ENCODE results near the gene PHF13. TPM values are rescaled to one million over a fixed set of nuclear protein-coding genes. Genes with fewer than 3 reads are reported as not detected.
A peak's percentile ranks its signal among the peaks of the same experiment; 100 is the strongest.

PHF13 gene
- total and polyA plus RNA-seq, 9 of the 15 experiments (the other 6 are each of a cell fraction or from before 2014, with no cell fraction given): 1.8 to 36.1 (median 11.7) TPM

DNA sequence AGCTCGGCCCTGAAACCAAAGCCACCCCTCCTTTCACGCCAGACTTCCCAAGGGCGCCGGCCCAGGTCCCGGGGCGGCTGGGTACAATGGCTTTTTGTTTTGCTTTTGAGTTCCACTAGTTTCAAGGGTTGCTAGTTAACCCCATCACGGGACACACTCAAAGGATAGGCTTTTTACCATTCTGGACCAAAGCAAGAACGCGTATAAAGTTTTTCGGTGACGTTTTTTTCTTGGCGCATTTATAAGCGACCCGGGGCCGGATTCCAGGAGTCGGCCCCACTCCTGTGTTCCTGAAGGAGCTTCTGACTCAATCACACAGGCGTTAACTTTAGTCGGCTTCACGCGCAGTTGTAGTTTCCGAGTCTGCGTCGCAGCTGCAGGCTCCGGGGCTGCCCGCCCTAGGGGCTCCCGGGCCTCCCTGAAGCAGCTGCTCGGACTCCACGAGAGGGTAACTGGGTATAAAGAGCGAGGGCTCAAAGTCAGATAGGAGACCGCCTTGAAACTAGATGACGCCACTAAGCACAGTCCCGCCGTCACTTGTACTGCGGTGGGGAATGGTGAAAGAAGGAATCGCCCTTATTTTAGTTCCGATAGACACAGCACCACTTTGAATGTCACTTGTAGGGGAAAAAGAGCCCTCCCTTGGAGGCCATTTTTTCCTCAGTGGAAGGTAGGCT is 10.2 kb upstream of the PHF13 start (continued):
- no peak for TF ChIP-seq NCOA4 (IDR thresholded peaks at IDR 0.05; ENCODE audit: partially characterized antibody)
- TF ChIP-seq SRSF9 (IDR thresholded peaks at IDR 0.05; ENCODE audit: borderline replicate concordance, low read depth, low read length): no peak
- TF ChIP-seq TAL1 (IDR thresholded peaks at IDR 0.05): no peak
- TF ChIP-seq DPF2 (IDR thresholded peaks at IDR 0.05): peak; percentile 24; the same call in 1 of the 2 replicates
- TF ChIP-seq RNF2 (IDR thresholded peaks at IDR 0.05): no peak
- no peak for TF ChIP-seq CC2D1A (IDR thresholded peaks at IDR 0.05)
- TF ChIP-seq ELF2 (CRISPR knock-in tag; IDR thresholded peaks at IDR 0.05): no peak
- TF ChIP-seq, protein P1, sequence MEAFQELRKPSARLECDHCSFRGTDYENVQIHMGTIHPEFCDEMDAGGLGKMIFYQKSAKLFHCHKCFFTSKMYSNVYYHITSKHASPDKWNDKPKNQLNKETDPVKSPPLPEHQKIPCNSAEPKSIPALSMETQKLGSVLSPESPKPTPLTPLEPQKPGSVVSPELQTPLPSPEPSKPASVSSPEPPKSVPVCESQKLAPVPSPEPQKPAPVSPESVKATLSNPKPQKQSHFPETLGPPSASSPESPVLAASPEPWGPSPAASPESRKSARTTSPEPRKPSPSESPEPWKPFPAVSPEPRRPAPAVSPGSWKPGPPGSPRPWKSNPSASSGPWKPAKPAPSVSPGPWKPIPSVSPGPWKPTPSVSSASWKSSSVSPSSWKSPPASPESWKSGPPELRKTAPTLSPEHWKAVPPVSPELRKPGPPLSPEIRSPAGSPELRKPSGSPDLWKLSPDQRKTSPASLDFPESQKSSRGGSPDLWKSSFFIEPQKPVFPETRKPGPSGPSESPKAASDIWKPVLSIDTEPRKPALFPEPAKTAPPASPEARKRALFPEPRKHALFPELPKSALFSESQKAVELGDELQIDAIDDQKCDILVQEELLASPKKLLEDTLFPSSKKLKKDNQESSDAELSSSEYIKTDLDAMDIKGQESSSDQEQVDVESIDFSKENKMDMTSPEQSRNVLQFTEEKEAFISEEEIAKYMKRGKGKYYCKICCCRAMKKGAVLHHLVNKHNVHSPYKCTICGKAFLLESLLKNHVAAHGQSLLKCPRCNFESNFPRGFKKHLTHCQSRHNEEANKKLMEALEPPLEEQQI (IDR thresholded peaks at IDR 0.05): no peak
- TF ChIP-seq CHCHD3 (CRISPR knock-in tag; IDR thresholded peaks at IDR 0.05): no peak
- TF ChIP-seq, protein P2, sequence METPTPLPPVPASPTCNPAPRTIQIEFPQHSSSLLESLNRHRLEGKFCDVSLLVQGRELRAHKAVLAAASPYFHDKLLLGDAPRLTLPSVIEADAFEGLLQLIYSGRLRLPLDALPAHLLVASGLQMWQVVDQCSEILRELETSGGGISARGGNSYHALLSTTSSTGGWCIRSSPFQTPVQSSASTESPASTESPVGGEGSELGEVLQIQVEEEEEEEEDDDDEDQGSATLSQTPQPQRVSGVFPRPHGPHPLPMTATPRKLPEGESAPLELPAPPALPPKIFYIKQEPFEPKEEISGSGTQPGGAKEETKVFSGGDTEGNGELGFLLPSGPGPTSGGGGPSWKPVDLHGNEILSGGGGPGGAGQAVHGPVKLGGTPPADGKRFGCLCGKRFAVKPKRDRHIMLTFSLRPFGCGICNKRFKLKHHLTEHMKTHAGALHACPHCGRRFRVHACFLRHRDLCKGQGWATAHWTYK (CRISPR knock-in tag; IDR thresholded peaks at IDR 0.05): peak; percentile 13; the same call in 1 of the 2 replicates
- TF ChIP-seq NCOA6 (IDR thresholded peaks at IDR 0.05): no peak
- TF ChIP-seq LEF1 (IDR thresholded peaks at IDR 0.05): no peak
- TF ChIP-seq, protein P3, sequence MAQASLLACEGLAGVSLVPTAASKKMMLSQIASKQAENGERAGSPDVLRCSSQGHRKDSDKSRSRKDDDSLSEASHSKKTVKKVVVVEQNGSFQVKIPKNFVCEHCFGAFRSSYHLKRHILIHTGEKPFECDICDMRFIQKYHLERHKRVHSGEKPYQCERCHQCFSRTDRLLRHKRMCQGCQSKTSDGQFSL (CRISPR knock-in tag; IDR thresholded peaks at IDR 0.05): no peak
- TF ChIP-seq, protein P3 (tag; IDR thresholded peaks at IDR 0.05): no peak
- TF ChIP-seq ZNF696 (CRISPR knock-in tag; conservative IDR thresholded peaks at IDR 0.05): no peak
- TF ChIP-seq NUFIP1 (IDR thresholded peaks at IDR 0.05; ENCODE audit: partially characterized antibody): peak; percentile 45
- no peak for TF ChIP-seq ATF1 (CRISPR knock-in tag; IDR thresholded peaks at IDR 0.05)
- peak; percentile 83 for TF ChIP-seq ATF1 (tag; IDR thresholded peaks at IDR 0.05)
- TF ChIP-seq HDAC8 (tag; IDR thresholded peaks at IDR 0.05): no peak
- TF ChIP-seq ZNF282 (CRISPR knock-in tag; IDR thresholded peaks at IDR 0.05): no peak
- TF ChIP-seq MTF1 (CRISPR knock-in tag; IDR thresholded peaks at IDR 0.05; ENCODE audit: borderline replicate concordance): no peak
- no peak; a peak in 1 of 4 replicates for TF ChIP-seq TBL1XR1 (IDR thresholded peaks at IDR 0.05; ENCODE audit: low read length in 2 of 2)
- TF ChIP-seq TCF3 (CRISPR knock-in tag; IDR thresholded peaks at IDR 0.05): no peak
- no peak for TF ChIP-seq TAF9B (IDR thresholded peaks at IDR 0.05; ENCODE audit: partially characterized antibody)
- no peak for TF ChIP-seq BRD9 (IDR thresholded peaks at IDR 0.05; ENCODE audit: low read depth, partially characterized antibody)
- peak; percentile 71; the same call in 1 of the 2 replicates for TF ChIP-seq KAT7 (CRISPR knock-in tag; IDR thresholded peaks at IDR 0.05; ENCODE audit: borderline replicate concordance)
- no peak for TF ChIP-seq CBX2 (IDR thresholded peaks at IDR 0.05; ENCODE audit: insufficient read depth, low read length, poor library complexity, severe bottlenecking)
- TF ChIP-seq RBFOX2 (IDR thresholded peaks at IDR 0.05; ENCODE audit: low read depth, low read length): peak; percentile 49
- TF ChIP-seq SIRT6 (IDR thresholded peaks at IDR 0.05; ENCODE audit: low read depth, low read length): no peak

Data from K562 (cell line).